ENCODE measurements around the gene EXOSC10. TPM values are rescaled to one million over a fixed set of nuclear protein-coding genes. Genes with fewer than 3 reads are reported as not detected.
A peak's percentile ranks its signal among the peaks of the same experiment; 100 is the strongest.
"Not testable (repeated sequence)": the region's sequence is repeated elsewhere in the genome, so short reads cannot be mapped to it uniquely, and the experiment has no call there.

The EXOSC10 gene
- total and polyA plus RNA-seq, 12 donors, result 25.5 to 107 (median 41.1) TPM

- intact Hi-C loops (cut with DNase I), result no loop called here
- WGBS, 4 donors, result 85 to 93% (median 86%) methylated on average over 12 of the region's 12 CpGs
- Histone ChIP-seq H3K4me3 (no peak overlapping the region), H3K36me3 (replicated peaks in 1 of 2) (peaks cover 0 to 61% of the 10 kb centered on the region in 2 donors), H3K9me3 (replicated peaks in 1 of 3) (no peaks in the 10 kb centered on the region), H3K27me3 (no peaks in the 10 kb centered on the region), H3K4me1 (replicated peaks in 1 of 2) (peaks cover 0 to 5% of the 10 kb centered on the region in 2 donors), H3K27ac (no peak overlapping the region)
- TF ChIP-seq POLR2A (IDR thresholded peaks at IDR 0.05) (no peak), CTCF (IDR thresholded peaks at IDR 0.05) (no peak)
- DNase-seq, result peak in 2 of 7 donors; percentile 12 to 30
Measured at GRCh38 chr1:11080931-11081330, 18.7 kb downstream of the EXOSC10 start.

- Histone ChIP-seq H3K27me3 (no peaks in the 10 kb centered on the region), H3K4me1 (replicated peaks in 1 of 2) (peaks cover 0 to 5% of the 10 kb centered on the region in 2 donors), H3K36me3 (replicated peaks in 1 of 2) (peaks cover 0 to 83% of the 10 kb centered on the region in 2 donors), H3K9me3 (replicated peaks in 1 of 3) (no peaks in the 10 kb centered on the region), H3K27ac (peak overlapping the region in 2 of 5 donors; percentile 3 to 33), H3K4me3 (no peak overlapping the region)
- 54 to 72% (median 60%) methylated on average over 2 of the region's 2 CpGs for WGBS, 4 donors
- DNase-seq, result peak; percentile 44 to 83 (median 76)
- TF ChIP-seq CTCF (IDR thresholded peaks at IDR 0.05), result no peak
- TF ChIP-seq POLR2A (IDR thresholded peaks at IDR 0.05), result no peak
- intact Hi-C loops (cut with DNase I), result no loop called here
Measured at GRCh38 chr1:11078631-11079030, 21.0 kb downstream of the EXOSC10 start.

- H3K9me3 ChIP-seq (replicated peaks in 1 of 3); H3K27me3 ChIP-seq; H3K4me1 ChIP-seq (replicated peaks in 1 of 2); H3K4me3 ChIP-seq; intact Hi-C loops (cut with DNase I); H3K27ac ChIP-seq: not testable (repeated sequence)
- peak in 1 of 7 donors; percentile 14 for DNase-seq
- peaks cover 0 to 95% of the 10 kb centered on the region in 2 donors for H3K36me3 ChIP-seq (replicated peaks in 1 of 2)
- WGBS, 4 donors, result 92 to 97% (median 93%) methylated on average over 7 of the region's 7 CpGs
Measured at GRCh38 chr1:11073398-11073797, 26.3 kb downstream of the EXOSC10 start.

GRCh38 chr1:11072216-11072917 is 27.3 kb downstream of the EXOSC10 start:
- Histone ChIP-seq H3K4me1 (replicated peaks in 1 of 2) (no peaks in the 10 kb centered on the region), H3K4me3 (no peak overlapping the region), H3K36me3 (replicated peaks in 1 of 2) (peaks cover 0 to 99% of the 10 kb centered on the region in 2 donors), H3K9me3 (replicated peaks in 1 of 3) (no peaks in the 10 kb centered on the region), H3K27me3 (no peaks in the 10 kb centered on the region), H3K27ac (no peak overlapping the region)
- DNase-seq, result peak in 1 of 7 donors; percentile 15
- intact Hi-C loops (cut with DNase I), result no loop called here
- 72 to 89% (median 73%) methylated on average over 13 of the region's 13 CpGs for WGBS, 4 donors
- TF ChIP-seq POLR2A (IDR thresholded peaks at IDR 0.05) (no peak), CTCF (IDR thresholded peaks at IDR 0.05) (no peak)

Measured in adrenal gland (tissue), 12 donors.